ENCODE measurements around the gene BRME1.

DNA sequence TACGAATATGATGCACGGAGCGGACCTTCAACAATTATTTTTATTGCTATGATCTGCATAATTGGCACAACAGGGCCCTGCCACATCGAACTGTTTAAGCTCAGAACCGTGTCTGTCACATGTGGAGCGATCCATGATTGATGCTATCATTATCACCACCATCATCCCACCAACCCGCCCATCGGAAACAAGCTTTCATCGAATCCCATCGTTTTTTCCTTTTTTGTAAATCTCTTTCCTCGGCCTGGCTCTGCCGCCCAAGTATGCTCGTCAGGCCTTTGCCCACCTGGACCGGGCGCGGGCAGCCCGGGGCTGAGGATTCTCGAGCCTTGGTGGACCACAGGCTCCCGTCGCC is 45.9 kb upstream of the BRME1 start:
- TF ChIP-seq CTCF (IDR thresholded peaks at IDR 0.05), result no peak
- no peak for TF ChIP-seq POLR2A (IDR thresholded peaks at IDR 0.05)

Measured in lower leg skin (tissue), 3 donors.